ENCODE results near the gene NIBAN1.

GRCh38 chr1:185016880-185017279, 42.6 kb upstream of the NIBAN1 start:
- TF ChIP-seq, protein P1, sequence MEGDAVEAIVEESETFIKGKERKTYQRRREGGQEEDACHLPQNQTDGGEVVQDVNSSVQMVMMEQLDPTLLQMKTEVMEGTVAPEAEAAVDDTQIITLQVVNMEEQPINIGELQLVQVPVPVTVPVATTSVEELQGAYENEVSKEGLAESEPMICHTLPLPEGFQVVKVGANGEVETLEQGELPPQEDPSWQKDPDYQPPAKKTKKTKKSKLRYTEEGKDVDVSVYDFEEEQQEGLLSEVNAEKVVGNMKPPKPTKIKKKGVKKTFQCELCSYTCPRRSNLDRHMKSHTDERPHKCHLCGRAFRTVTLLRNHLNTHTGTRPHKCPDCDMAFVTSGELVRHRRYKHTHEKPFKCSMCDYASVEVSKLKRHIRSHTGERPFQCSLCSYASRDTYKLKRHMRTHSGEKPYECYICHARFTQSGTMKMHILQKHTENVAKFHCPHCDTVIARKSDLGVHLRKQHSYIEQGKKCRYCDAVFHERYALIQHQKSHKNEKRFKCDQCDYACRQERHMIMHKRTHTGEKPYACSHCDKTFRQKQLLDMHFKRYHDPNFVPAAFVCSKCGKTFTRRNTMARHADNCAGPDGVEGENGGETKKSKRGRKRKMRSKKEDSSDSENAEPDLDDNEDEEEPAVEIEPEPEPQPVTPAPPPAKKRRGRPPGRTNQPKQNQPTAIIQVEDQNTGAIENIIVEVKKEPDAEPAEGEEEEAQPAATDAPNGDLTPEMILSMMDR (IDR thresholded peaks at IDR 0.05; ENCODE audit: insufficient read depth, low read depth, low read length), result no peak
- no peak for TF ChIP-seq EZH2 (IDR thresholded peaks at IDR 0.05; ENCODE audit: insufficient read depth, low read length)
